Transverse colon (tissue), 4 donors: ENCODE measurements around the gene USP11. TPM values are rescaled to one million over a fixed set of nuclear protein-coding genes. Genes with fewer than 3 reads are reported as not detected.

Source experiments
- DNase-seq: peaks from one replicate; pipeline ENCODE4 v3.0.0-alpha.2; 2019
- H3K27ac ChIP-seq, 4 donors: fragments of 200-600 bp; sonication (generic); 2 replicates each; pipeline ENCODE4 v1.5.1; 2016 to 2018; ENCODE audit warnings: inconsistent platforms in 4 of 4
- H3K27me3 ChIP-seq: fragments of 200-600 bp; sonication (generic); 2 replicates; pipeline ENCODE4 v1.5.1; 2017; ENCODE audit warnings: inconsistent platforms
- H3K36me3 ChIP-seq, 4 donors: fragments of 200-600 bp; sonication (generic); 2 replicates each; pipeline ENCODE4 v1.5.1; 2017 to 2019; ENCODE audit warnings: inconsistent platforms in 4 of 4
- H3K4me1 ChIP-seq, 4 donors: fragments of 200-600 bp; sonication (generic); 2 replicates each; pipeline ENCODE4 v1.5.1; 2017 to 2020; ENCODE audit warnings: inconsistent platforms in 4 of 4
- H3K4me3 ChIP-seq, 4 donors: fragments of 200-600 bp; sonication (generic); 1 replicate in 1 of 4; 2 replicates in 3 of 4; pipeline versions ENCODE4 v1.5.1 to v1.6.1; 2017 to 2019; ENCODE audit warnings: inconsistent platforms in 4 of 4
- H3K9me3 ChIP-seq, 2 donors: fragments of 200-600 bp; sonication (generic); 2 replicates each; pipeline ENCODE4 v1.5.1; 2017 to 2019; ENCODE audit warnings: inconsistent platforms in 2 of 2
- EP300 ChIP-seq: sonication (generic); formaldehyde crosslinking; IDR thresholded peaks from one replicate; pipeline ENCODE4 v1.6.1; 2017; ENCODE audit warnings: antibody characterized with exemption, low read depth
- POLR2A ChIP-seq: fragments of 450-650 bp; IDR thresholded peaks from one replicate; pipeline ENCODE4 v1.6.1; 2016; ENCODE audit warnings: antibody characterized with exemption, mild to moderate bottlenecking, moderate library complexity
- POLR2AphosphoS5 ChIP-seq, 3 donors: sonication (generic); formaldehyde crosslinking; IDR thresholded peaks; one replicate each; pipeline ENCODE4 v1.6.1; 2016; ENCODE audit warnings: antibody characterized with exemption in 3 of 3
- WGBS, 2 donors: methylation state at CpG; one replicate each; pipeline ENCODE4 v1.1.5; 2018; ENCODE audit warnings: low coverage in 1 of 2; 5-methylcytosine and 5-hydroxymethylcytosine counted together
- in situ Hi-C, 4 donors: fragments of 200-750 bp; cut with MboI; loops; one replicate each; pipeline versions ENCODE4 v1.15.0 to v1.15.1; 2017; ENCODE audit warnings: low sequenced_read_pairs in 3 of 4, low pct_ligation_motif_present in 1 of 4, low pct_unique_long_range_greater_than_20kb in 1 of 4
- intact Hi-C: fragments of 100-400 bp; cut with DNase I; formaldehyde crosslinking; loops from one replicate; pipeline ENCODE4 v1.15.1; 2023; ENCODE audit warnings: low total_unique reads
- total RNA-seq, 4 donors: library from RNA; depleted of rRNA; stranded (reverse); fragments of >200 nt; gene quantifications; one replicate each; pipeline ENCODE4 v1.1.0, GENCODE V29; 2016
- TF ChIP-seq, protein P1 (sequence below), 5 experiments: fragments of 200-600 bp in 3 of 5; fragments of 450-650 bp in 2 of 5; sonication (generic) in 3 of 5; IDR thresholded peaks; 1 replicate in 2 of 5; 2 replicates in 3 of 5; pipeline ENCODE4 v1.5.1; 2016 to 2017; ENCODE audit warnings: antibody characterized with exemption in 5 of 5, inconsistent platforms in 3 of 5, mild to moderate bottlenecking in 2 of 5, moderate library complexity in 1 of 5

USP11 gene
- total RNA-seq, 4 donors from 2014 or later, result 5.0 to 45.3 (median 22.3) TPM

DNA sequence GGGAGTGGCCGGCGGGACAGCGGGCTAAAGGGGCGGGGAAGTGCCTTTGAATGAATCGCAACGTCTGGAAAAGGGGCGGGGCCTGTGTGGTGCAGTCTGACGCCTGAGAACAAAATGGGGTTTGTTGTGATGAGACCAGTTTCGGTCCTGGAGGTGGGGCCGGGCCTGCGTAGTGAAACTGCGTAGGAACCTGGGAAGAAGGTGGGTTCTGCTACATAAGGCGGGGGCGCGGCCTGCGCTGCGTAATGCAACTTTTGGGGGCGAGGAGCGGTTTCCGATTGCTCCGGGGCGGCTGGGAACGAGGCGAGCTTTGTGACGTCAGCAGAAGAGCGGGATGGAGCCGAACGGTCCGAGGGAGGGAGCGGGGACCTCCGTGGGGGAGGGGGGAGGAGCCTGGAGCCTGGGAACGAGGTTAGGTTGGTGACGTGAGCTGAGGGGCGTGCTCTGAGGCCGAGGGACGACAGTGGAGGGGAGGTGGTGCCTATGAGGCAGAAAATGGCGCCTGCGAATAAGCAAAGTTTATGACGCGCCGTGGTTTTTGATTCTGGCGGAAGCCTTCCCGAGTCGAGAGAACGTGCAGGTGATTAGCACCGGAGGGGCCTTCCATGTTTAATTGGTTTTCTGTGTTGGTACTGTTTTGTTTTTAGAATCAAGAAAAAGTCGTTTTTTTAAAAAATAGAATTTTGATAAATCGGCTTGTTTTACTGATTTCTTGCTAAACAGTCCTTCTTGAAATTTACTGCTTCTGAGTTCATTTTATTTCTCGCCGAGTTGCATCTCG, 714 bp downstream of the USP11 start:
- H3K27ac ChIP-seq, result peak overlapping the region; percentile 94 to 99 (median 97)
- H3K9me3 ChIP-seq, result no peaks in the 10 kb centered on the region
- no peaks in the 10 kb centered on the region for H3K36me3 ChIP-seq
- 0 to 38% methylated on average over 4 to 51 of the region's 51 CpGs for WGBS, 2 donors
- H3K4me1 ChIP-seq, result peaks cover 0 to 6% (median 4%) of the 10 kb centered on the region in 4 donors
- DNase-seq, result peak; percentile 96
- peak overlapping the region; percentile 56 to 83 (median 70) for H3K4me3 ChIP-seq
- TF ChIP-seq, protein P1, sequence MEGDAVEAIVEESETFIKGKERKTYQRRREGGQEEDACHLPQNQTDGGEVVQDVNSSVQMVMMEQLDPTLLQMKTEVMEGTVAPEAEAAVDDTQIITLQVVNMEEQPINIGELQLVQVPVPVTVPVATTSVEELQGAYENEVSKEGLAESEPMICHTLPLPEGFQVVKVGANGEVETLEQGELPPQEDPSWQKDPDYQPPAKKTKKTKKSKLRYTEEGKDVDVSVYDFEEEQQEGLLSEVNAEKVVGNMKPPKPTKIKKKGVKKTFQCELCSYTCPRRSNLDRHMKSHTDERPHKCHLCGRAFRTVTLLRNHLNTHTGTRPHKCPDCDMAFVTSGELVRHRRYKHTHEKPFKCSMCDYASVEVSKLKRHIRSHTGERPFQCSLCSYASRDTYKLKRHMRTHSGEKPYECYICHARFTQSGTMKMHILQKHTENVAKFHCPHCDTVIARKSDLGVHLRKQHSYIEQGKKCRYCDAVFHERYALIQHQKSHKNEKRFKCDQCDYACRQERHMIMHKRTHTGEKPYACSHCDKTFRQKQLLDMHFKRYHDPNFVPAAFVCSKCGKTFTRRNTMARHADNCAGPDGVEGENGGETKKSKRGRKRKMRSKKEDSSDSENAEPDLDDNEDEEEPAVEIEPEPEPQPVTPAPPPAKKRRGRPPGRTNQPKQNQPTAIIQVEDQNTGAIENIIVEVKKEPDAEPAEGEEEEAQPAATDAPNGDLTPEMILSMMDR (IDR thresholded peaks at IDR 0.05), result no peak
- TF ChIP-seq EP300 (peak; percentile 69), POLR2AphosphoS5 (IDR thresholded peaks at IDR 0.05) (peak in 1 of 3 donors; percentile 52), POLR2A (peak; percentile 32)
- intact Hi-C loops (no loop called here), in situ Hi-C loops (no loop called here)
- H3K27me3 ChIP-seq, result no peaks in the 10 kb centered on the region

DNA sequence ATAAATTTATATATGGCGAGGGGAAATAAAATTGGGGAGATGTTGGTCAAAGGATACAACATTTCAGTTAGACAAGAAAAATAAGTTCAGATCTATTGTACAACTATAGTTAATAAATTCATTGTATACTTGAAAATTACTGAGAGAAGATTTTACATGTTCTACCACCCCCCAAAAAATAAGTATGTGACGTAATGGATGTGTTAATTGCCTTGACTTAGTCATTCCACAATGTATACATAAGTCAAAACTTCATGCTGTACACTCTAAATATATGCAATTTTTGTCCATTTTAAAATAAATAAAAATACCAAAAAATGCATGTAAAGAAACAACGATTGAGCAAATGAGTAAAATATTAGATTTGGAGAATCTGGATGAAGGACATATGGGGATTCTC, 1.8 kb downstream of the USP11 start:
- Histone ChIP-seq H3K4me1 (peaks cover 0 to 6% (median 4%) of the 10 kb centered on the region in 4 donors), H3K27me3 (no peaks in the 10 kb centered on the region), H3K27ac (peak overlapping the region; percentile 94 to 99 (median 97)), H3K9me3 (no peaks in the 10 kb centered on the region), H3K4me3 (peak overlapping the region in 3 of 4 donors; percentile 56 to 83 (median 60)), H3K36me3 (no peaks in the 10 kb centered on the region)
- in situ Hi-C loops, result no loop called here
- no peak for DNase-seq
- intact Hi-C loops, result no loop called here
- WGBS, 2 donors, result 62 to 67% methylated on average over 2 to 3 of the region's 3 CpGs
- TF ChIP-seq, protein P1 (IDR thresholded peaks at IDR 0.05), result no peak
- TF ChIP-seq POLR2A, result no peak
- TF ChIP-seq EP300, result no peak
- no peak for TF ChIP-seq POLR2AphosphoS5 (IDR thresholded peaks at IDR 0.05)

GRCh38 chrX:47235691-47236103, 2.9 kb downstream of the USP11 start:
- peaks cover 0 to 6% (median 4%) of the 10 kb centered on the region in 4 donors for H3K4me1 ChIP-seq
- intact Hi-C loops (no loop called here), in situ Hi-C loops (no loop called here)
- H3K4me3 ChIP-seq, result no peak overlapping the region
- no peaks in the 10 kb centered on the region for H3K36me3 ChIP-seq
- H3K27ac ChIP-seq, result peak overlapping the region; percentile 94 to 99 (median 97)
- H3K9me3 ChIP-seq, result no peaks in the 10 kb centered on the region
- TF ChIP-seq, protein P1 (IDR thresholded peaks at IDR 0.05), result no peak
- TF ChIP-seq EP300 (no peak), POLR2A (no peak), POLR2AphosphoS5 (IDR thresholded peaks at IDR 0.05) (no peak)
- DNase-seq, result no peak
- 77 to 83% methylated on average over 3 to 4 of the region's 4 CpGs for WGBS, 2 donors
- no peaks in the 10 kb centered on the region for H3K27me3 ChIP-seq

DNA sequence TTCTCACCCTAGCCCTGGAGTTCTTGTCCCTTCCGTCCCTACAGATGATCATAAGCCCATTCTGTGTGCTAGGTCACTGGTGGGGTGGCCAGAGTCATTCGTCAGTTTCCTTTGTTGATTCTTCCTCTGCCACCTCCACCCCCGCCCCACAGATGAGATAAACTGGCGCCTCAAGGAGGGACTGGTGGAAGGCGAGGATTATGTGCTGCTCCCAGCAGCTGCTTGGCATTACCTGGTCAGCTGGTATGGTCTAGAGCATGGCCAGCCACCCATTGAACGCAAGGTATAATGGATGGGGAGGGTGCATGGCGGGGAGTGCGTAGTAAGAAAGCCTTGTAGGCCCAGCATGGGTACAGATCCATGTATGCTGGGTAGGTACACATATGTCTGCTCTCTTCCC, 6.4 kb downstream of the USP11 start:
- TF ChIP-seq EP300 (no peak), POLR2A (no peak), POLR2AphosphoS5 (IDR thresholded peaks at IDR 0.05) (no peak)
- TF ChIP-seq, protein P1 (IDR thresholded peaks at IDR 0.05), result no peak
- H3K36me3 ChIP-seq, result no peaks in the 10 kb centered on the region
- no peak overlapping the region for H3K27ac ChIP-seq
- 87% methylated on average over 8 of the region's 8 CpGs; no CpG with 5 or more reads in 1 of the 2 donors for WGBS, 2 donors
- no peak overlapping the region for H3K4me3 ChIP-seq
- no peaks in the 10 kb centered on the region for H3K27me3 ChIP-seq
- no peaks in the 10 kb centered on the region for H3K4me1 ChIP-seq
- in situ Hi-C loops (no loop called here), intact Hi-C loops (no loop called here)
- H3K9me3 ChIP-seq, result no peaks in the 10 kb centered on the region
- DNase-seq, result no peak
